GM04503 (cell line): ENCODE measurements around the gene PLXNA4.

Experiments used
- DNase-seq: peaks from one replicate; pipeline ENCODE4 v3.0.0-alpha.2; 2012; ENCODE audit warnings: low read depth

The PLXNA4 gene

DNA sequence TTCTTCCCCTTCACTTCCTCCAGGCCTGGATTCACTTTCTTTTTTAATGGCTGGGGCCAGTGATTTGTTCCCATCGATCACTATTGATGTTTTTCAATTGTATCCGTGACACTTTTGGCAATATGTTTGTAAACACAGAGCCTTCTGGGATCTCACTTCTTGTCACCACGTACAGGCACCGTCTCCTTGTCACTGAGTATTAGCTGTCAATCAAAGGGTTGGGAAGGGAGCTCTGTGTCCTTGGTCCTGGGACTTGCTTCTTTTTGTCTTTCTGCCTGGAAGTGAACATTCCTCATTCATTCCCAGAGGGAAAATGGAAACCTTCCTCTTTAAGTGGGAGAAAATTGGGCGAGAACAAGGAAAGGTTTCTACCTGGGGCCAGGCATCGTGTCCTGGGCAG, 157.4 kb downstream of the PLXNA4 start:
- no peak for DNase-seq

DNA sequence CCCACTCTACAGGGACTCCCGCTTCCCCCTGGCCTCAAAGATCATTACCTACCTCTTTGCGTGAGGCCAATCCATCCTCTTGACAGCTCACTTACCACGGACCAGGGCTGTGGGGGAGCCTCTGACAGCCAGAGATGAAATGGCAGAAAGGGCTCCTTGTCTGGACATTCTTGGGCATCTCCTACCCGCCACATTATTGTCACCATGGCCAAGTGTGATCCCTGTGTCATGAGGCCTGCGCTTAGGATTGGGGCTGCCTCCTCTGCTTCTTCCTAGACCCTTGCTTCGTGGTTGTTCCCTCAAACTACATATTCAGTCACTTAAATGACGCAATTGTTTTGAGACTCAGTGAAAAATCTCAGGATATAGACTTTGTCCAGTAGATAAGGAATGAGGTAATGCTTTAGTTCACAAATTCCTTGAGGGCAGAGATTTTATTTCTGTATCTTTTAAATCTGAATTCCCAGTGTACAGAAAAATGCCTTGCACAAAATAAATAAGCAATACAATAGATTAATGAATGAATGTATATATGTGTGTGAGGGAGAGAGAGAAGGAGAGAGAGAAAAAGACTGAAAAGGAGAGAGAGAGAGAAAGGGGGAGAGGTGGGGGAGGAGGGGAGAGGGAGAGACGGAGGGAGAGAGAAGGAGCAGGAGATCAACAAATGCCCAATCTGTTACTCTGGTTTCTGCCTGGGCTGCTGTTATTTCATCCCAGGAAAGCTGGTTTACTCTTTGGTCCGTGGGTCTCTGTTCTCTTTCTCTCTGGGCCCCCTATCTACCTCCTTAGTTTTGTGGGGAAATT, 159.0 kb downstream of the PLXNA4 start:
- DNase-seq, result no peak

DNA sequence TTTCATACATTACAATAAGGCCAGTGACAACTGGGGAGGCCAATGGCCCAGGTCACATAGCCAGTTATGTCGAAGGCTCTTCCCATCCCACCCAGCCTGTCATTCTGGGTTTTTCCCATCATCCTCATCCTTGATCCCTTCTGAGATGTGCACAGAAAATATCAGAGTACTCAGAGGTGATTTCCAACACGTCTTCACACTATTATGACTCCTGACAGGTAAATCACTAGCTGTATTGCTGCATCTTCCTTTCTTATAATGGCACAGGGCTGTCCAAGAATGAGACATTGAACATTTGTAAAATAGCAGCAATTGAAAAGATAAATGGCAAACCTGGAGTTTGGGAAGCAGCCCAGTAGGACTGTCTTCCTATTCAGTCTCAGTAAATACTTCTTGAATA, 159.9 kb downstream of the PLXNA4 start:
- no peak for DNase-seq

DNA sequence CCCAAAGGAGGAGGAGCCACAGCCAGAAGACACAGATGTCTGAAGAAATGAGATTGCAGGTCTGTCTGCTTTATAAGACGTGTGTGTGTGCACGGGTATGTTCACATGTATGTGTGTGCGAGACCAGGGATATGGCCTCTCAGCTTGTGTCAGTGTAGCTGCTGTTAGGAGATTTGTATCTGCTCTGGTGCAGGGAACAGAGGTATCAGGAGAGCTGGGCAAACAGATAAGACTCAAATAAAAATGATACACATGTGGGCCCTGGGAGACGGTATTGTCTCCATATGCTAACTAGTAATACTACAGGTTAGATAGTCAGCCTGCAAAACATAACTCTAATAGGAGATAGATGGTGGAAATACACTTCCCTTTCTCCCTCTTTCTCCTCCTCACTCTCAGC, 161.0 kb downstream of the PLXNA4 start:
- DNase-seq, result no peak

DNA sequence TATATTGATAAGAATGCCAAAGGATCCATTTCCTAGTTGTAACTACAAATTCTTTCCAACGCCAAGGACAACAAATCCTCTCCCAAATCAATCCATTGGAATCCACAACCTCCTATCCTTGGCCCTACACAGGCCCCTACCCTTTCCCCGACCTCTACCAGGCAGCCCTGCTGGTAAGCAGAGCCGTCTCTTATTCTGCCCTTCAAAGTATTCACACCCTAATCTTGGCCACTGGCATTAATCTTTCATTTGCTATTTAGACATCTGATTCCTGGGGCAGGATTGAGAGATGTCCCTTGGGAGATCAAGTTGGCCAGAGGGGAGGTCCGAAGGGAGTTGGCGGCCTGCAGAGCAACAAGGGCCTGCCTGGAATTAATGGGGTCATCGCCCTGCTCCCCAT, 161.4 kb downstream of the PLXNA4 start:
- no peak for DNase-seq

DNA sequence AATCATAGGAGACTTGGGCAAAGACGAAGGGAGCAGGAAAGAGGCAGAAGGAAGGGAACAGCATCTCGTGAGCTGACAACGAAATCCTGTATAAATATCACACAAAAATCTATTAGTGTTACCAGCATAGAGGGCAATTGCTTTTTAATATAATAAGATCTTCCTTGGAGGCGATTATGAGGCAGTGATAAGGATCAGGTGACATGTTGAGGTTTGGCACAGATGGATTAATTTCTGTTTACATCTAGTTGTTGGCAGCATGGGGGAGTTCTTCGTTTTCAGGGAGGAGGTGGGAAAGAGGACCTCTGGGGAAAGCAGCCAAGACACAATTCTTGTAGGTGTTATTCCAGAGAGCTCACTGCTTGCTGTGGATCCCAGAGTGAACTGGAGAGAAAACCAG, 163.8 kb downstream of the PLXNA4 start:
- DNase-seq, result no peak

DNA sequence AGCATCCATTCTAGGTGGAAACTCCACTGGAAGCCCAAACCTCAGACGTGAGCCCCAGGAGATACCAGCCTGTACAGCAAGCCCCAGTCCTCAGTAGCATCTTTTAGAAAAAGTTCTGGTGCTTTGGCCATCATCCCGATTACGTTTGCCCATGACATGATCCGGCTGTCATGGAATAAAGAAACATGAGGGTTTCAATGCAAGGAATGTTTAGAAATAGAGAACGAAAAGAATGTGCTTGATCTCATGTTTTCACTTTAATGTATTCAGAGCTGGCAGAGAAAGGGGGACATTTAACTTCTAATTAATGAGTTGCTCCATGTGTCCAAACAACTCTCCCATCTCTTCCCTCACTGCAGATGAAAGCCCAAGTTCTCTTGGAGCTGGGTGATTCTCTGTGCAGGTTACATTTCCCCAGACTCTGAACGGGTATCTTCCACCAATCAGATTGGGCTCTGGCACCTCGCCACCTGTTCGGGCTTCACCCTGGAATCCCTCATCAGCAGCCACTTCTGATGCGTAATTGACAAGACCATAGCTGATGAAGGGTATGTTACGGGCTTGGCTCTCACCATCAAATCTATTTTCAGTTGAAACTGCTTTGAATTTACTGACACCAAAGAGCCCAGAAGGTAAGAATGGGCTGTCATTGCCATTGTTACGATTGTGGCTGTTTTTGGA, 165.3 kb downstream of the PLXNA4 start:
- no peak for DNase-seq

DNA sequence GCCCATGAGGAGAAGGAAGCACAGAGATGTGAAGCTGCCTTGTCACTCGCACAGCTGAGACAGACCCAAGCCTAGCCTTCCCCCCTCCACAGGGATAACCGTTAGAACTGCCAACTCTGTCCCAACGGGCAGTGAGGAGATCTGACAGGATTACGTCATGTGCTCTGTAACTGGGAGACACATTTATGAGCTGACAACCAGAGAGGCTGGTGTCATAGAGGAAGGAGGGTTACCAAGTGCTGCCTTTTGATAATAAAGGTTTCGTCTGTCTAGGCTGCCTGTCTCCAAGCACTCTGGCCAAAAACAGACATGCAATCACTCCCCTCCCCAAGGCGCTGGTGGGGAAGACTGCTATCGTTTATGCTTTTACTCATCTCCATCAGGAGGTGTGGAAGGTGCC, 165.9 kb downstream of the PLXNA4 start:
- DNase-seq, result no peak

DNA sequence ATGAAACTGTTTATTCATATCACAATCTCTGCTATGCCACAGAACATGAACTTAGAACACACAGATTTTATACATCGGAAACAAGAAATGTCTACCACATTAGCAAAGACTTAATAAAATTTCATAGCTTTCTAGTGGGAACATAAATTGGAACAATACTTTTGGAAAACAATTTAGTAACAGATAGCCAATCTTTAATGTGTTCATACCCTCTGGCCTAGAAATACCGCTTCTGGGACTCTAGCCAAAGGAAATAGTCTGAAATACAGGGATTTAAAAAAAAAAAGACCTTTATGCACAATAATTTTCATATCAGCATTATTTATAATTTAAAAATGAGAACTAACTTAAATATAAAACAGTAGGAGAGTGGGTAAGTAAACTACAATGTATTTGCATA, 168.5 kb downstream of the PLXNA4 start:
- no peak for DNase-seq

DNA sequence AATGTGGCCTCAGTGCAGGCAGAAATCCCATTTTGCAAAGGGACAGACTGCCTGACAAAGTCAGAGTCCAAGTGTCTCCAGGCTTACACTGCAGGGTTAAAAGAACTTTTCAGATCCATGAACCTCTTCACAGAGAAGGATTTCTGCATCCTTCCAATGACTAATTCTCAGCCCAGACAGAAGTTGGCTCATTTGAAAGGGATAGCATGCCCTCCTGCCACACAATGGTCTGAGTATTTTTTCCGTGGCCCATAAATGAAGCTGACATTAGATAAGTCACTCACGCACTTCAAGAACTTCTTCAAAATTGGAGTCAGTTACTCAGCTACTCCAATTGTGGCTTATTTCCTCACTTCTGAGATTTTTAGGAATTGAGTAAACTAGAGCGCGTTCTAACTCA, 170.2 kb downstream of the PLXNA4 start:
- peak; percentile 23 for DNase-seq

DNA sequence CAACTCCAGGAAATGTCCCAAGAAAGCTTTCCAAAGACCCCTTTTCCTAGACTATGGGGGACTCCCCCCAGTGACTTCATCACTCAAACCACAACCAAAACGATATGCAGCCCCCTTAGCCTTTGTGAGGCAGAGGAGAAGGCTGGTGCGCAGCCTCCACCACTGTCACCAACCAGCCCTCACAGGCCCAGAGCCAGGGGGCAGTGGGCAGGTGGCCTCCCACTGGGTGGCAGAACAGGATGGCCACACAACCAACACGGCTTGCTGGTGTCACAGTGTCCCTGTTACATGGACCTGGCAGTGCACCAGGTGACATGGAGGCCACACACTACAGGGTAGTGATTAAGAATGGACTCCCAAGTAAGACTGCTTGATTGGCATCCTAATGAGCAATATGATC, 172.0 kb downstream of the PLXNA4 start:
- DNase-seq, result no peak

DNA sequence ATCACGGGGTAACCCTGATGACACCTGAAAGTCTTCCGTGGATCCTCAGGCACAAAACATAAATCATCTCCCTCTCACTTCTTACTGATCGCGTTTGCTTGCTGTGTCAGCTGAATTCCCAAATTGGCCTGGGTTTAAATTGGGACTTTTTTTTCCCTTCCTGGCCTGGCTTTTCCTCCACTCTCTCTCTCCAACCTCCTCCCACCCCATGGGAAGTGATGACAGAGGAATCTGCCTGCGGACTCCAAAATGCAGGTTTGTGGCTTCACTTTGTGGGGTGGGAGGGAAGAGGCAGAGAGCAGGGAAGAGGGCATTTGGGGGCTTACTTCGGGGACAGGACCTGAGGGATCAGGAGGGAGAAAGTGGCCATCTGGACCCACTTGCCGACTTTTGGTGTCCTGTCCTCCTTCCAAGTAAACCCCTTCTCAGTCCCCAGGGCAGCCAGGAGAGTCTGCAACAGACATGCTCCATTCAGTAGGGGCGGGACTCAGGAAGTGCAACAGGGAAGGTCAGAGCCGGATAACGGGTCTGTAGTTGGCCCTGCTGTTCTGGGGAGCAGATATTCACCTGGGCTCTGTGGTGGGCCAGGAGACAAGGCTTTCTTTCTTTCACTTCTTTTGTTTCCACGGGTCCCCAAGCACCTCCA, 172.7 kb downstream of the PLXNA4 start:
- DNase-seq, result no peak

DNA sequence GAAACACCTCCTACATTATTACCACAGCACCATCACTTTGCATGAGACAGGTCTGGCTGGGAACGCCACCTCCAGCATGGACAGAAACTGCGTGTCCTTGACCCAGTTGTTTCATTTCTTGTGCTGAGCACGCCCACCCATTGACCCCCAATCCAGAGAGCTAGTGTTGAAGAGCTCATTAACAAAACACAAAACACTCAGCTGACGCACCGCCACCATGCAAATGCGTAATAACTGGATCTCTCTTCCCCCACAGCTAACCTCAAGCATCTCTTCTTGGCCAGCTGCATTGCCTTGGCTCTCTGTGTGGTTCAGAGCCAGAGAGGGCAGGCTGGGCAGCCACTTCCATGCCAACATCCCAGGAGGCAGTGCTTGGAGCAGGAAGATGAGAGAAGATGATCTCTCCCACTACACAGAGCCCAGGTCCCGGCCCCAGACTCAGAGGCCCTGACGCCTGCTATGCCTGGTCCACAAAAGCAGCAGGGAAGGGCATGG, 173.5 kb downstream of the PLXNA4 start:
- peak; percentile 56 for DNase-seq

DNA sequence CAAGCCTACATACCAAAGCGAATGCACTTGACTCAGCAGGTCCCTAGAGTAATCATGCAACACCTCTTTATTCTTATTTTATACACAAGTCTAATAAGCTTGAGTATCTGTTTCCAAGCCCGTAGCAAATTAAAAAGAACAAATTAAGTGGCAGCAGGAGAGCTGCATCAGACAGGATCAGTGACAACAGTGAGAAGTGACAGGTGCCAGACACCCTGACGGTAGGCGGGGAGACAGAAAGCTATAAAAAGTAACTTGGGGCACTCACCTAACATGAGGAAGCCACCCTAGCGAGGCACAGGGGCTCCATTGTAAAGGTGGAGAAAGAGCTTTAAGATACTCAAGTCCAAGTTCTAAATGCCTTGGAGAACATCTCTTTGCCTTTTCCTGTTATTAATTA, 174.2 kb downstream of the PLXNA4 start:
- no peak for DNase-seq

DNA sequence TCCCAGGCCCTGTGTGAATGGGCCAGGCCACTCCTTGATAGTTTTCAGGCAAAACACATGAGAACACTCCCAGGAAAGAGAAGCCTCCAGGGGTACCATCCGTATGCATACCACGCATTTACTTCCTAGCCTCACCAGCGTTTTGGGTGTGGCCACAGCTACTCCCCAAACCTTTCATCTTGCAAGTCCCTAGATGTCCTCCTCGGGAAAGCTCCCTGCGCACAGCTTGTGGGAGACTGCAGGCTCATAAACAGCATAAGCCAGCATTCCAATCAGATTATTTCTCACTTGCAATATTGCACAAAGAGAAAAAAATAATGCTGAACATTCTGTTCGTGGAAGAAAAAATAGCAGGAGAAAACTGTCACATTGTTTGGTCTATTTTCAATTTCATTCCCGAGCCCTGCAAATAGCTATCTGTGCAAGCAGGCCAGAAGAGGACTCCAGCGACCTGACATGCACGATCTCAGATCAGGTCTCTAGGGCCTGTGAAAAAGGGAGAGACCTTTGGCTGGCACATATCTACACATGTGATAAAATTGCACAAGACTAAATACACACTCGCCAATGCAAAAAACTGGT, 175.6 kb downstream of the PLXNA4 start:
- DNase-seq, result no peak

DNA sequence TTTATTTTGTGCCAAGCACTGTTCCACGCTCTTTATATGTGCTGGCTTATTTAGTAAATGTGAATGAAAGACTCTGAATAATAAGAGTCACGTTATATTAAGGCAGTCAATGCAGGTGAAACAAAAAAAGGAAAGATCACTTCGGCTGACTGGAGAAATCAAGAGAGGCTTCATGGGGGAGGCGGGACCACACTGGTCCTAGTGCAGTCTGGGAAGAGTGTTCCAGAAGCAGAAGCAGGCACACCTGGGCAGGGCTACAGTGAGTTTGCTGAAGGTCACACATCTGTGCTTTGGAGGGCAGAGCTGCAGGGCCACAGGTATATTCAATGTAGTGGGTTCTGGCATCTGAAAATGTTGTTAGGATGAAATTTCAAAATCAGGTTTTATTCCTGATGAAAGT, 176.9 kb downstream of the PLXNA4 start:
- DNase-seq, result no peak

DNA sequence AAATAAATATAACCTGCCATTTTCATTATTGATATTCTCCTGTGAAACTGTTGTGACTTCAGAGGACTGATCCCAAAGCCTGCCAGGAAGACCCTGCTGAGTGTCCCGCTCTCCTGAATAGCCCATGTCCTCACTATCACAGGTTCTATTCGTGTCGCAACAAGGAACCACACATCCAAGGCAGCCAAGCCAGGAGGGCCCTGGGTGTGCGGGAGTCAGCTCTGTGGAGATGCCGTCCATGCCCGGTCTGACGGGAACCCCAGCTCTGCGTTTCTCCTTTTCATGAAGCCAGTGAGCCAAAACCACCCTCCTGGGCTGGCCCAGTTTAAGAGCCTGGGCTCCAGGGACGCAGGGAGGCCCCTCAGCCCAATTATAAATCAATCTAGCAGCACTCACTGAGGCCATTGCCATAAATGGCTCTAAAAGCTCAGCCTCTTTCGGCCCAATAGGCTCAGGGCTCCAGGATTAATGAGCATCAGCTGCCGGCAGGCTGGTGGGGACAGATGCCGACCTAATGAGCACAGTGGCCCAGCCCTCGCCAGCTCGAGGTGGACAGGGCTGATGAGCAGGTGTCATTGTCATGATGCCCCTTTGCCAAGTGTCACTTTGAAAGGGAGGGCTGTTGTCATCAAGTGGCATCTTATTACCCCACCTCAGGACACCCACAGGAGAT, 177.9 kb downstream of the PLXNA4 start:
- no peak for DNase-seq

DNA sequence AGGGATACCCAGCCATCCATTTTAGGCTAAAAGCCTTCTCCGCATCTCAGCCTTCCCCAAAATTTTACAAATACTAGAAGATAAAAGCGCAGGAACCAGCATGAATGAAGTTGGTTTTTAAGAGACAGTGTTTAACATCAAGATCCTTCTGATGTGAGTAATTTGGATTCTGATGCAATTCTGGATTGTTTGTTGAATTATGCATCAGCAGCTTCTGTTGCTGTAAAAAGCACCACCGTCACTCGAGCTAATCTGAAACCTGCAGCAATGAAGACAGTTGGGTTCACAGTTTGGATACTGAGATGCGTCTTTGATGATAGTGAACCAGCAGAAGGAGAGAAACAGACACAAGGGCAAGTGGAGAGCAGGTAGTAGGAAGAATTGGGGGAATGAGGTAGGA, 179.2 kb downstream of the PLXNA4 start:
- DNase-seq, result no peak

DNA sequence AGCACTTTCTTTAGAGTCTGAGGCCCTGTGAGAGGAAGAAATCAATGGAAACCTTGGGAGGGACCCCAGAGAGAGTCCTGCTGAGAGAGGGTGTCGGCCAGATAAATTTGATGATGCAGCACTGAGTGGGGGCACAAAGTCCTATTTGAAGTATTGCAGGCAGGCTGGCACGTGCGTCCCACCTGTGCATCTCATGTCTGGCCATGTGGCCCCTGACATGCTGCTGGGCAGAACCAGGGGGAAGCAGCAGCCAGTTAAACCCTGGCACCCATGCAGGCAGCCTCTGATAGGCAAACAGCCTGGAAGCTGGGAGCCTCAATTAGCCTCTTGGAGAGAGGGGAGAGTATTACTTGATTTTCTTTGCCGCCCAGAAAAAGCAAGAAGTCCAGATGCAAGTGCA, 180.9 kb downstream of the PLXNA4 start:
- DNase-seq, result no peak

DNA sequence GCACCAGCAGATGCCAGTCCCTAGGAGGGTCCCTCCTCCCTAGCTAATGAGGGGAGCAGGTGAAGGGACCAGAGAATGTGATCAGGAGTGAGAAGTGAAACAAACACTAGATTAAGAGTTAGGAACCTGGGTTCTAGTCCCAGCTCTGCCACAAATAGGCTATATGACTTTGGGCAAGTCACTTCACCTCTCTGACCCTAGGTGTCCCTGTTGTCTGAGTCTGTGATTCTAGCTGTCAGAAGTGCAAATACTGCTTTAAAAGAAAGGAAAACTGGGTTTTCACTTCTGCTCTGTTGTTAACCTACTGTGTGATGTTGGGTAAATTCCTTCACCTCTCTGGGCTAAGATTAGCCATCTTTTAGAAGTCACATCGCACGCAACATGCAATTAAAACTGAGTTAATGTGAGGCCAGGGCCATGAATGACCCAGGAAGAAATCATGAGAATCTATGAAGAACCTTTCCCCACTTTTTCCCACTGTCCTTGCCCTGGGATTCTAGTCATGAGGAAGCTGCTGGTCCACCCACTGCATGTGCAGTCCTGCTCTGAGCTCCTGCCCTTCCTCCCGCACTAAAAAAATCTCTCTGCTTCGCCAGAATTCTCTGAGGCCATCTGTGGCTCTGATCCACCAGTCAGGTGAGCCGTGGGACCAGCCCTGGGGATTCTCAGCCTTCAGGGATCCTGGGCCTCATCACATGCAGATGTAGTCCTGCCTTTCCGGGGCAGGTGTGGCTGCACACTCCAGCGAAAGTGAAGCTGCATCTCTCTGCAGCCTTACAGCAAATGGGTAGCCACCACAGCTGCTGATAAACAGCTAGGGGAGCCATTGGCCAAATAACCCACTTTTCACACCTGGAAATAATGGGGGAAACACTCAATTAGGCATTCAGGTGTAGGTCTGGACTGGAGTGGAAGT, 181.7 kb downstream of the PLXNA4 start:
- no peak for DNase-seq

DNA sequence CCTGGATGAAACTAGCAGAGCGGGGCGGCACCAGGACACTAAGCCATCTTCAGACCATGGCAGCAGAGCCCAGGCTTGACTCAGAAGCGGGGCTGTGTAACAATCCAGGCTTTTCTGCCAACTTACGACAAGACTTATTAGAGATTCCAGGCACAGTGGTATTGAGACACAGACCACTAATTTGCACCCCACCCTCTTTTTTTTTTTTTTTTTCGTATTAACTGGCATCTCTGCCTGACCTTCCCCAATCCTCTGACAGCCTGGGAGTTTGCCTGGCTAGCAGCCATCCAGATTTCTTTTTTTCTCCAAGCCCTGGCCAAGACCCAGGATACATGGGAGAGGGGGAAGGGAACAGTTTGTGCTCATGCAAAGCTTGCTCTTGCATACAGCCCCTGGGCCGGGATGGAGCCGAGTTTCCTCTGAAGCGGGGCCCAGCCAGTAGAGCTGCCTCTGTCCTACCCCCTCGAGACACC, 182.4 kb downstream of the PLXNA4 start:
- DNase-seq, result no peak
